ENCODE results near the gene HRCT1. TPM values are rescaled to one million over a fixed set of nuclear protein-coding genes. Genes with fewer than 3 reads are reported as not detected.

The HRCT1 gene
- total and polyA plus RNA-seq, 2 donors (not counting 3 experiments of a cell fraction or from before 2014, with no cell fraction given) = 1.2 to 7.0 TPM

- H3K9me3 ChIP-seq (replicated peaks; ENCODE audit: control insufficient read depth, insufficient read depth, low read length) = no peaks in the 10 kb centered on the region
- FAIRE-seq = no peak
- H2AFZ ChIP-seq (ENCODE audit: low read depth, low read length) = no peak overlapping the region
- TF ChIP-seq MAX (IDR thresholded peaks at IDR 0.05; ENCODE audit: insufficient read depth, insufficient read length) (no peak), GATA2 (IDR thresholded peaks at IDR 0.05; ENCODE audit: insufficient read depth, insufficient read length, low read depth, low read length) (no peak), CTCF (IDR thresholded peaks at IDR 0.05; ENCODE audit: extremely low read depth in 1 of 2, insufficient read depth in 1 of 2, low read depth in 1 of 2, low read length in 2 of 2) (no peak), MYC (IDR thresholded peaks at IDR 0.05; ENCODE audit: low read depth, low read length) (no peak), FOS (IDR thresholded peaks at IDR 0.05; ENCODE audit: borderline replicate concordance, insufficient read depth, low read length) (no peak), EZH2 (IDR thresholded peaks at IDR 0.05; ENCODE audit: borderline replicate concordance, low read depth, low read length, severe bottlenecking) (no peak), POLR2A (IDR thresholded peaks at IDR 0.05; ENCODE audit: low read depth, low read length) (no peak), JUN (IDR thresholded peaks at IDR 0.05; ENCODE audit: borderline replicate concordance, insufficient read depth, insufficient read length, low read depth) (no peak), POLR2AphosphoS5 (IDR thresholded peaks at IDR 0.05; ENCODE audit: insufficient read depth, low read depth, low read length) (no peak)
- H3K27me3 ChIP-seq (ENCODE audit: control insufficient read depth in 2 of 2, insufficient read depth in 2 of 2, low read length in 2 of 2) = peaks cover 2 to 7% of the 10 kb centered on the region in 2 experiments
- no peak overlapping the region for H3K4me3 ChIP-seq (replicated peaks in 1 of 3; ENCODE audit: insufficient read depth in 1 of 3, low read depth in 1 of 3, low read length in 3 of 3)
- ChIA-PET CTCF (interaction anchor here (0.8 to 4.4 kb wide), 9 partner anchors 10 to 103 kb away, joined by 3 to 26 read pairs (median 4); no protein-coding TSS in a partner anchor), POLR2A (no interaction called here)
- dilution Hi-C loops (cut with MboI; ENCODE audit: extremely low pct_ligation_motif_present, low sequenced_read_pairs) (no loop called here), intact Hi-C loops (cut with micrococcal nuclease) (no loop called here)
- H3K4me1 ChIP-seq (ENCODE audit: control insufficient read depth, extremely low read depth, insufficient read depth, low read length) = no peaks in the 10 kb centered on the region
- H3K9me1 ChIP-seq (replicated peaks; ENCODE audit: control insufficient read depth, extremely low read depth, insufficient read depth, low read length) = no peaks in the 10 kb centered on the region
- H3K9ac ChIP-seq (replicated peaks; ENCODE audit: extremely low read depth, insufficient read depth, low read length) = no peak overlapping the region
- DNase-seq (ENCODE audit: low read depth, low spot score) = no peak
- no peaks in the 10 kb centered on the region for H3K36me3 ChIP-seq (ENCODE audit: control insufficient read depth in 2 of 2, extremely low read depth in 1 of 2, insufficient read depth in 2 of 2, low read length in 2 of 2)
- no peaks in the 10 kb centered on the region for H3K79me2 ChIP-seq (ENCODE audit: control insufficient read depth, insufficient read depth, low read length)
- H3K4me2 ChIP-seq (ENCODE audit: insufficient read depth, low read length) = no peak overlapping the region
- no TSS peak for BruUV-seq (replicated peaks)
- H3K27ac ChIP-seq (ENCODE audit: insufficient read depth, low read depth, low read length) = no peak overlapping the region
- no peaks in the 10 kb centered on the region for H4K20me1 ChIP-seq (replicated peaks; ENCODE audit: control insufficient read depth, extremely low read depth, insufficient read depth, low read length)
Measured at GRCh38 chr9:35892051-35892450, 14.0 kb upstream of the HRCT1 start.
